ENCODE data around the gene AKNA.

AKNA gene

DNA sequence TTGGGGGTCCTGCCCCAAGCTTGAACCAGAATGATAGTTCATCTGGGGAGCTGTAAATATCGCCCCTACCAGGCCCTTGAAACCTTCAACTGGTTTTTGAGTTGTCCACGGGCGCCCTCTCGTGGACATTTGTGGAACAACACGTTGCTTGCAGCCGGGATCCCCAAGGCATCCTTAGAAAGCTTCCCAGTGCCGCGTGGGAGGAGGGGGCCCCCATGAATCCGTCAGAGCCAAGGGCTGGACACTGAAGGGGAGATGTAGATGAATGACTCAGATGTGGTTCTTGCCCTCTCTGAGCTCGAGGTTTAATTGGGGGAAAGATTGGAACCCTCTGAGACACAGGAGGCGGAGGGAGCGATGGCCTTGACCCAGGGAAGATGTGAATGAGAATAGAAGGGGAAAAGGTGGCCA is 96.7 kb downstream of the AKNA start:
- DNase-seq: peak; percentile 71
- Histone ChIP-seq H3K27me3 (peaks cover 3% of the 10 kb centered on the region; the same call in 1 of the 2 replicates), H3K9me3 (no peaks in the 10 kb centered on the region), H3K4me1 (no peaks in the 10 kb centered on the region), H3K4me3 (ENCODE audit: low read depth, low read length) (no peak overlapping the region), H3K36me3 (no peaks in the 10 kb centered on the region)
- TF ChIP-seq, protein P1, sequence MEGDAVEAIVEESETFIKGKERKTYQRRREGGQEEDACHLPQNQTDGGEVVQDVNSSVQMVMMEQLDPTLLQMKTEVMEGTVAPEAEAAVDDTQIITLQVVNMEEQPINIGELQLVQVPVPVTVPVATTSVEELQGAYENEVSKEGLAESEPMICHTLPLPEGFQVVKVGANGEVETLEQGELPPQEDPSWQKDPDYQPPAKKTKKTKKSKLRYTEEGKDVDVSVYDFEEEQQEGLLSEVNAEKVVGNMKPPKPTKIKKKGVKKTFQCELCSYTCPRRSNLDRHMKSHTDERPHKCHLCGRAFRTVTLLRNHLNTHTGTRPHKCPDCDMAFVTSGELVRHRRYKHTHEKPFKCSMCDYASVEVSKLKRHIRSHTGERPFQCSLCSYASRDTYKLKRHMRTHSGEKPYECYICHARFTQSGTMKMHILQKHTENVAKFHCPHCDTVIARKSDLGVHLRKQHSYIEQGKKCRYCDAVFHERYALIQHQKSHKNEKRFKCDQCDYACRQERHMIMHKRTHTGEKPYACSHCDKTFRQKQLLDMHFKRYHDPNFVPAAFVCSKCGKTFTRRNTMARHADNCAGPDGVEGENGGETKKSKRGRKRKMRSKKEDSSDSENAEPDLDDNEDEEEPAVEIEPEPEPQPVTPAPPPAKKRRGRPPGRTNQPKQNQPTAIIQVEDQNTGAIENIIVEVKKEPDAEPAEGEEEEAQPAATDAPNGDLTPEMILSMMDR (IDR thresholded peaks at IDR 0.05; ENCODE audit: low read depth, low read length): peak; percentile 86

DNA sequence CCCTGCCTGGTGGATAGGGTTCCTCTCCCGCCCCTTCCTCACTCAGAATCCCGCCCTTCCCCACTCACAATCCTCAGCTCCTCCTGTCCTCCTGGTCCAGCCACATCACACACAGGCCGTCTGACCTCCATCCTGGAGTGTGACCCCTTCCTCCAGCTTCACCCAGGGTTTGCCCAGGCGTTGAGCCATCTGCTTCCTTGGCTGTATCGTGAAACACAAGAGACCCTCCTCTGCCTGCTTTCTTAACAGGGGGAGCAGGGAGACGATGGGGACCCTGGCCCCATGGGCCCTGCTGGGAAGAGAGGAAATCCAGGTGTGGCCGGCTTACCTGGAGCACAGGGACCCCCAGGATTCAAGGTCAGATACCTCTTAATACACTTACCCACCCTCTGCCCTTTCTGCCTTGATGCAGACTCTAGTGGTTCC is 97.2 kb downstream of the AKNA start:
- no peak for DNase-seq
- Histone ChIP-seq H3K4me3 (ENCODE audit: low read depth, low read length) (no peak overlapping the region), H3K9me3 (no peaks in the 10 kb centered on the region), H3K36me3 (no peaks in the 10 kb centered on the region), H3K4me1 (no peaks in the 10 kb centered on the region), H3K27me3 (peaks cover 3% of the 10 kb centered on the region; the same call in 1 of the 2 replicates)
- TF ChIP-seq, protein P1 (IDR thresholded peaks at IDR 0.05; ENCODE audit: low read depth, low read length): no peak

DNA sequence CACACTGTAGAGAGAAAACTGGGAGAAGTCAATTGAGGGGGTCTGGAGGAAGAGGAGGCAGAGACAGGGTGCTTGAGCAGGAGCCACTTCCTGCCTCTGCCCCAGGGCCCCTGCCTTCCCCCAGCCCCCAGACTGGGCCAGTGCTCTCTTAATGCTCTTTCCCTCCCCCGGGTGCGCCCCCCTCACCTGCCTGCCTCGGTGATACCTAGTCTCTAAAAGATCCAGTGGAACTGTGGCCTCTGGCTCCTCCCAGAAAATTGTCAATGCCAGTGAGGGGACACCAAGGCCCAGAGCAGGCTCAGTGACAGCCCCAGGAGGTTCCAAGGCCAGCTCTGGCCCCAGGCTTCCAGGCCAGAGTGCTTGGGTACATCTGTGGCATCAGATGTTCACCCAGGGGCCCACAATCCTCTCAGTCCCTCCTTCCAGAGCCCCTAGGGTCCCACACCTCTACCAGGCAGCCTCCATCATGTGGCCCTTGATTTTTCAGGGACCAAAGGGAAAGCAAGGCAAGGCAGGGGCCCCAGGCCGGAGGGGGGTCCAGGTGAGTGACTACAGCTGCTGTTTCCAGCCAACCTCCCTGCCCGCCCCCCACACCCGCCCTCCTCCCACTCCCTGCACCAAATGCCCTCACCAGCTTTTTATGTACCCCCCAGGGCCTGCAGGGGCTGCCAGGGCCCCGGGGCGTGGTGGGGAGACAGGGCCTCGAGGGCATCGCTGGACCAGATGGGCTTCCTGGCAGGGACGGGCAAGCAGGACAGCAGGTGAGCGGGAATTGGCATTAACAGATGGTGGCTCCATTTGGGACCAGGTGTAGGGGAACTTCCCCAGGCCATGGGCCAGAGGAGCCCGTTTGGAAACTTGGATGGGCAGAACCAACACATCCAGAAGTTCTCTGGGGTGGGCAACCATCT is 98.0 kb downstream of the AKNA start:
- H3K4me3 ChIP-seq (ENCODE audit: low read depth, low read length): no peak overlapping the region
- H3K27me3 ChIP-seq: peaks cover 3% of the 10 kb centered on the region; the same call in 1 of the 2 replicates
- H3K4me1 ChIP-seq: no peaks in the 10 kb centered on the region
- DNase-seq: no peak
- no peaks in the 10 kb centered on the region for H3K36me3 ChIP-seq
- TF ChIP-seq, protein P1 (IDR thresholded peaks at IDR 0.05; ENCODE audit: low read depth, low read length): no peak
- H3K9me3 ChIP-seq: no peaks in the 10 kb centered on the region

DNA sequence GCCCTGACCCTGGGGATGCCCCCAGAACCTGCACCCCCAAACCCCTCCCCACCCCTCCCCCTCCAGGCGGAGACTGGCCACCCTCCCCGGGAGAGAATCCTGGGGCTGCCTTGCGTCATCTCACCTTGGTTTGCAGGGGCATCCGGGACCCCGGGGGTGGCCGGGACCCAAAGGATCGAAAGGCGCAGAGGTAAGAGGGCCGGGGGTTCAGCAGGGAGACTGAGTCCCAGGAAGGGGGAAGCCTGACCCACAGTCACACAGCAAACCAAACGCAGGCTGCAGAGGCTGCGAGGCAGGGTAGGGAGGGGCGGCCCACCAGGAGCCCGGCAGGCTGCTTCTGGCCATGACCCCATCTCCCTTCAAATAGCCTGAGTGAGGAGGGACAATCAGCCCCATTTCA is 98.7 kb downstream of the AKNA start:
- Histone ChIP-seq H3K36me3 (no peaks in the 10 kb centered on the region), H3K4me1 (no peaks in the 10 kb centered on the region), H3K9me3 (no peaks in the 10 kb centered on the region), H3K4me3 (ENCODE audit: low read depth, low read length) (no peak overlapping the region), H3K27me3 (peaks cover 3% of the 10 kb centered on the region; the same call in 1 of the 2 replicates)
- TF ChIP-seq, protein P1 (IDR thresholded peaks at IDR 0.05; ENCODE audit: low read depth, low read length): no peak
- no peak for DNase-seq

DNA sequence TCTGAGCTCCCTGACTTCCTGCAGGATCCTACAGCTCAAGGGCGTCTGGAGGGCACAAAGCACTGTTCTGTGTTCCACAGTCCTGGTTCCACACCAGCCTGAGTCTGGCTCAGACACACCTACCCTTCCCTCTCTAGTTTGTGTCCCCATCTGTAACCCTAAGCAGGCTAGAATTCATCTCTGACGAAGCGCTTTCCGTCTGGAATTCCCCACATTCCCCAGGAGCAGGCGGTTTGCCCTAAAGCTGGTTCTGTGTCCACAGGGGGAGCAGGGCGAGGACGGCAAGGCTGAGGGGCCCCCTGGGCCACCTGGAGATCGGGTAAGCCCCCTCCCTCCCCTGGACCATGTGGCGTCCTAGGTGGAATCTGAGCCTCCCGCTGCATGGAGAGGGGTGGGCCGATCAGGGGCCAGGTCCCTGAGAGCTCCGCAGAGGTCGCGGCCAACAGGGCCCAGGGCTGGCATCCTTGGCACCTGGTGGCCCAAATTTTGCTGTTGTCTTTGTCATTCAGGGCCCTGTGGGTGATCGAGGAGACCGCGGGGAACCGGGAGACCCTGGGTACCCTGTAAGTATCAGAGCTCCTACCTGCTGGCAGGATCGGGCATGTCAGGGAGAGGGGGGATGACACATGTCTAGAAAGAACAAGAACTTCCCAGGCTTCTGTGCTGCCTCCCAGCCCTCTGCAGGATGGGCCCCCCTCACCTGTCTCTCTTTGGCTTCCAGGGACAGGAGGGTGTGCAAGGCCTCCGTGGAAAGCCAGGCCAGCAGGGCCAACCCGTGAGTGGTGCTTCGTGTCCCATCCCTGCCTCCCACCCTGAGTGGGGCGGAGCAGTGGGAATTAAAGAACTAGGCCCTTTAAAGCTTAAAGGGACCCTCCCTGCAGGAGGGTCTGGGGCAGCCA is 99.3 kb downstream of the AKNA start:
- Histone ChIP-seq H3K4me1 (no peaks in the 10 kb centered on the region), H3K27me3 (peaks cover 3% of the 10 kb centered on the region; the same call in 1 of the 2 replicates), H3K4me3 (ENCODE audit: low read depth, low read length) (no peak overlapping the region), H3K9me3 (no peaks in the 10 kb centered on the region), H3K36me3 (no peaks in the 10 kb centered on the region)
- no peak for DNase-seq
- TF ChIP-seq, protein P1 (IDR thresholded peaks at IDR 0.05; ENCODE audit: low read depth, low read length): no peak

All from BE2C (cell line).